22Rv1 (cell line): ENCODE results near the gene TMEM145.

Experiments used
- H3K27ac ChIP-seq: fragments of 450-650 bp; 2 replicates; pipeline ENCODE4 v1.5.1; 2017
- CTCF ChIP-seq: fragments of 450-650 bp; IDR thresholded peaks from 2 replicates; pipeline ENCODE4 v1.5.1; 2017; ENCODE audit warnings: mild to moderate bottlenecking
- ZFX ChIP-seq: fragments of 450-650 bp; IDR thresholded peaks from 2 replicates; pipeline ENCODE4 v1.6.1; 2017; ENCODE audit warnings: antibody characterized with exemption, borderline replicate concordance

Gene TMEM145

GRCh38 chr19:42270346-42271044 lies 42.6 kb upstream of the TMEM145 start:
- no peak for TF ChIP-seq ZFX
- no peak for TF ChIP-seq CTCF
- peak overlapping the region; percentile 85 for H3K27ac ChIP-seq

- TF ChIP-seq ZFX = no peak
- TF ChIP-seq CTCF = no peak
- H3K27ac ChIP-seq = peak overlapping the region; percentile 85
Observed at GRCh38 chr19:42271045-42271419, 42.1 kb upstream of the TMEM145 start.

GRCh38 chr19:42271861-42272534 lies 41.1 kb upstream of the TMEM145 start:
- no peak for TF ChIP-seq ZFX
- TF ChIP-seq CTCF = no peak
- no peak overlapping the region for H3K27ac ChIP-seq

GRCh38 chr19:42272535-42272897 lies 40.6 kb upstream of the TMEM145 start:
- TF ChIP-seq ZFX = no peak
- no peak for TF ChIP-seq CTCF
- no peak overlapping the region for H3K27ac ChIP-seq

- no peak for TF ChIP-seq ZFX
- TF ChIP-seq CTCF = no peak
- no peak overlapping the region for H3K27ac ChIP-seq
Observed at GRCh38 chr19:42272989-42273406, 40.1 kb upstream of the TMEM145 start.

GRCh38 chr19:42273407-42274064 lies 39.6 kb upstream of the TMEM145 start:
- TF ChIP-seq ZFX (no peak), CTCF (no peak)
- H3K27ac ChIP-seq = no peak overlapping the region

GRCh38 chr19:42274065-42274682 lies 38.9 kb upstream of the TMEM145 start:
- no peak for TF ChIP-seq CTCF
- no peak for TF ChIP-seq ZFX
- H3K27ac ChIP-seq = no peak overlapping the region
